ENCODE measurements around the gene HAGHL.

- no peak for TF ChIP-seq CTCF (IDR thresholded peaks at IDR 0.05)
- no peak for TF ChIP-seq POLR2A (IDR thresholded peaks at IDR 0.05)
Measured at GRCh38 chr16:700684-701584, 26.0 kb upstream of the HAGHL start.
